HepG2 (cell line): ENCODE data around the gene UNCX. TPM values are rescaled to one million over a fixed set of nuclear protein-coding genes. Genes with fewer than 3 reads are reported as not detected.

Experiments
- ATAC-seq: fragments of 200-7000 bp; cut with Tn5 transposase; 3 replicates; pipeline ENCODE4 v1.9.1; 2020; ENCODE audit warnings: mild to moderate bottlenecking, moderate library complexity
- BruUV-seq: library from RNA; stranded (reverse); fragments of 400-500 nt; replicated peaks from 2 replicates; lab custom pipeline; 2021; lab: Mats Ljungman, UMichigan
- CTCF ChIA-PET: fragments of 300-600 bp; formaldehyde crosslinking; extraction: SDS; loops from one replicate; lab custom pipeline; 2021; ENCODE audit warnings: low total read pairs, inconsistent platforms, low intra/inter-chr PET ratio; lab: Yijun Ruan, JAX
- POLR2A ChIA-PET: fragments of 350-600 bp; sonication (Branson Sonifier 250); formaldehyde crosslinking; loops from one replicate; lab custom pipeline; 2020; ENCODE audit warnings: antibody characterized with exemption, inconsistent platforms; lab: Yijun Ruan, JAX
- DNase-seq: peaks from one replicate; pipeline ENCODE4 v3.0.0-alpha.2; 2015; ENCODE audit warnings: low spot score
- FAIRE-seq: peaks from 3 replicates; lab custom pipeline; 2011; peaks lifted over from hg19 to GRCh38; lab: Jason Lieb, UNC
- H2AFZ ChIP-seq: one replicate; pipeline ENCODE4 v1.6.1; 2011; ENCODE audit warnings: low read length, inconsistent platforms
- H3K27ac ChIP-seq: fragments of 300-600 bp; 3 replicates; pipeline ENCODE4 v1.8.0; 2011; ENCODE audit warnings: mixed run types, mild to moderate bottlenecking, mixed read lengths, low read length, inconsistent platforms; ENCODE audit not compliant: insufficient read depth; ENCODE audit errors: extremely low read length
- H3K27me3 ChIP-seq, 2 experiments: fragments of 200-600 bp in 1 of 2; 2 replicates in 1 of 2; 3 replicates in 1 of 2; pipeline versions ENCODE4 v1.6.0 to v1.8.0; 2011; ENCODE audit warnings: low read length in 2 of 2, mild to moderate bottlenecking in 2 of 2, moderate library complexity in 2 of 2, inconsistent platforms in 1 of 2; ENCODE audit not compliant: insufficient read depth in 2 of 2, control insufficient read depth in 1 of 2
- H3K36me3 ChIP-seq, 2 experiments: fragments of 200-600 bp in 1 of 2; replicated peaks in 1 of 2; 2 replicates in 1 of 2; 3 replicates in 1 of 2; pipeline versions ENCODE4 v1.5.1 to v1.8.0; 2011; ENCODE audit warnings: low read length in 2 of 2, inconsistent platforms in 1 of 2; ENCODE audit not compliant: insufficient read depth in 2 of 2, control insufficient read depth in 1 of 2
- H3K4me1 ChIP-seq: 2 replicates; pipeline ENCODE4 v1.5.1; 2012; ENCODE audit warnings: low read length, inconsistent platforms; ENCODE audit not compliant: insufficient read depth
- H3K4me2 ChIP-seq: 2 replicates; pipeline ENCODE4 v1.6.0; 2011; ENCODE audit warnings: low read depth, low read length, inconsistent platforms
- H3K4me3 ChIP-seq, 3 experiments: fragments of 200-600 bp in 1 of 3; sonication (generic), shearing (Covaris generic) in 1 of 3; replicated peaks in 1 of 3; 2 replicates each; pipeline ENCODE4 v1.5.1; 2011 to 2016; ENCODE audit warnings: low read length in 3 of 3, inconsistent platforms in 2 of 3, low read depth in 2 of 3, mild to moderate bottlenecking in 2 of 3, control low read depth in 1 of 3, mixed read lengths in 1 of 3; ENCODE audit not compliant: insufficient read depth in 1 of 3
- H3K79me2 ChIP-seq: one replicate; pipeline ENCODE4 v1.6.1; 2011; ENCODE audit warnings: low read length, inconsistent platforms; ENCODE audit not compliant: insufficient read depth
- H3K9ac ChIP-seq: 2 replicates; pipeline ENCODE4 v1.6.0; 2011; ENCODE audit warnings: mild to moderate bottlenecking, low read depth, low read length, inconsistent platforms; ENCODE audit not compliant: insufficient read depth
- H3K9me3 ChIP-seq: 2 replicates; pipeline ENCODE4 v1.5.1; 2012; ENCODE audit warnings: mild to moderate bottlenecking, low read length
- H4K20me1 ChIP-seq: 2 replicates; pipeline ENCODE4 v1.6.0; 2011; ENCODE audit warnings: inconsistent platforms, mild to moderate bottlenecking, low read length, moderate library complexity; ENCODE audit not compliant: insufficient read depth
- CBX2 ChIP-seq, 2 experiments: fragments of 200-600 bp in 1 of 2; sonication (generic); formaldehyde crosslinking in 1 of 2; IDR thresholded peaks; 2 replicates each; pipeline versions ENCODE4 v1.7.0 to v1.8.1; 2018 to 2022; ENCODE audit warnings: low read depth in 2 of 2, low read length in 1 of 2, mild to moderate bottlenecking in 1 of 2, missing genetic modification reagents in 1 of 2
- EZH2 ChIP-seq: conservative IDR thresholded peaks from 2 replicates; pipeline ENCODE4 v1.6.1; 2012; ENCODE audit warnings: mild to moderate bottlenecking, low read depth, low read length, moderate library complexity
- GABPA ChIP-seq, 2 experiments: IDR thresholded peaks; 2 replicates each; pipeline ENCODE4 v1.6.1; 2011 to 2016; ENCODE audit warnings: low read depth in 2 of 2, low read length in 1 of 2, missing biosample characterization in 1 of 2, missing genetic modification characterization in 1 of 2
- PCBP2 ChIP-seq: fragments of 200-400 bp; formaldehyde crosslinking; optimal IDR thresholded peaks from 2 replicates; pipeline ENCODE3; 2018; ENCODE audit warnings: low read length, low read depth; ENCODE audit not compliant: poor library complexity, severe bottlenecking
- TBX2 ChIP-seq: sonication (generic); formaldehyde crosslinking; IDR thresholded peaks from 2 replicates; pipeline ENCODE4 v1.5.0; 2020; ENCODE audit warnings: missing genetic modification reagents, mild to moderate bottlenecking, borderline replicate concordance
- YEATS2 ChIP-seq: sonication (generic); formaldehyde crosslinking; IDR thresholded peaks from 2 replicates; pipeline ENCODE4 v1.4.0; 2020; ENCODE audit warnings: missing genetic modification reagents, borderline replicate concordance
- ZNF333 ChIP-seq: sonication (generic); formaldehyde crosslinking; IDR thresholded peaks from 2 replicates; pipeline ENCODE4 v1.4.0; 2020; ENCODE audit warnings: mild to moderate bottlenecking, missing genetic modification reagents, borderline replicate concordance
- ZNF34 ChIP-seq: sonication (generic); formaldehyde crosslinking; IDR thresholded peaks from 2 replicates; pipeline ENCODE4 v1.4.0; 2020; ENCODE audit warnings: mild to moderate bottlenecking, missing genetic modification reagents, borderline replicate concordance
- ZSCAN25 ChIP-seq: sonication (generic); formaldehyde crosslinking; IDR thresholded peaks from 2 replicates; pipeline ENCODE4 v1.8.0; 2022; ENCODE audit warnings: mild to moderate bottlenecking, missing genetic modification reagents
- WGBS: methylation state at CpG from one replicate; pipeline ENCODE4 v1.1.6; 2017; ENCODE audit warnings: low lambda C conversion rate; 5-methylcytosine and 5-hydroxymethylcytosine counted together
- in situ Hi-C: cut with HindIII; loops from 2 replicates; pipeline ENCODE4 v1.10.0; 2017; ENCODE audit warnings: low pct_unique_long_range_greater_than_20kb; ENCODE audit not compliant: extremely low pct_ligation_motif_present
- intact Hi-C: fragments of 100-400 bp; cut with micrococcal nuclease; formaldehyde crosslinking; loops from one replicate; pipeline ENCODE4 v1.10.0; 2022; ENCODE audit not compliant: unreplicated experiment
- polyA plus RNA-seq, 8 experiments: library from polyadenylated mRNA; depleted of rRNA in 3 of 8; stranded (reverse) in 7 of 8; unstranded in 1 of 8; fragments of >200 nt; fragmentation: Illumina TruSeq in 4 of 8; extraction: Trizol in 4 of 8; gene quantifications; 2 replicates each; pipeline versions ENCODE4 v1.2.1 to v1.2.3, GENCODE V29; 2011 to 2016; ENCODE audit warnings: low read depth in 4 of 8, missing spikeins in 1 of 8, mixed read lengths in 1 of 8; ENCODE audit not compliant: insufficient read depth in 1 of 8
- total RNA-seq, 5 experiments: library from RNA; depleted of rRNA; stranded (reverse); fragments of >200 nt; fragmentation: Illumina TruSeq; extraction: Trizol; gene quantifications; 2 replicates each; pipeline ENCODE4 v1.2.3, GENCODE V29; 2016; ENCODE audit warnings: low read depth in 1 of 5
- TF ChIP-seq, protein P1 (sequence below): sonication (generic); formaldehyde crosslinking; IDR thresholded peaks from 2 replicates; pipeline ENCODE4 v1.4.0; 2020; ENCODE audit warnings: missing genetic modification reagents

UNCX gene
- total and polyA plus RNA-seq, 2 of the 13 experiments (the other 11 are each of a cell fraction or from before 2014, with no cell fraction given) = not detected

DNA sequence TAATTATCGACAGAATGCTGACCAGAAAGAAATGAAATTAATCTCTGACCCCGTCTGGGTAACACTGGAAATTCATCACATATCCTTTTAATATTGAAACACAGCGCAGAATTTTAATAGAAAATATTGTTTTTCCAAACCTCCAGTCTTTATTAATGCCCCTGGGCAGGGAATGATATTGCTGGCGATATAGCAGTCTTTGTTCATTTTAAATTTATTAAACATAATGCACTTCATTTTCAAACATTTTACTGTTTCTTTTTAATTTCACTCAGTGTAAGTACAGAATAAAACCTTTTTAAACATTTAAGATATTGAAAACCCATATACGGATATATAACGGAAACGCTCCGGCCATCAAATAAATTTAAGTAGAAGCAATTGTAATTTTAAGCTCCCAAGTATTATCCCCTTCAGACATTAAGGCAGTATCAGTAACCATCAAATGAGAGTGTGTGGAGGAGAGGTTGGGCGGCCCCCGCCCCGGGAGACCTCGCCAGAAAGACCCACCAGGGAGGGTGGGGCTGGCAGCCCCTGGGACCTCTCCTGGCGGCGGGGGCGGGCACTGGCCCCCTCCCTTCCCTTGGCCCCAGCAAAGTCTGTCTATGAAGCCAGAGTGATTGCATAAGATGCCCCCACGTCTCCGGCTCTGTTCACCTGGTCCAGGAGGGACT is 10.8 kb downstream of the UNCX start:
- Histone ChIP-seq H3K4me1 (peaks cover 7% of the 10 kb centered on the region; the same call in 1 of the 2 replicates), H3K9me3 (no peaks in the 10 kb centered on the region), H2AFZ (no peak overlapping the region), H3K9ac (no peak overlapping the region), H3K4me3 (no peak overlapping the region), H3K36me3 (no peaks in the 10 kb centered on the region), H3K4me2 (no peak overlapping the region), H3K79me2 (no peaks in the 10 kb centered on the region), H3K27me3 (peaks cover 10 to 88% of the 10 kb centered on the region in 2 experiments), H3K27ac (no peak overlapping the region), H4K20me1 (no peaks in the 10 kb centered on the region)
- DNase-seq (no peak), ATAC-seq (no peak), FAIRE-seq (no peak)
- CTCF ChIA-PET = no interaction called here
- 6% methylated on average over 14 of the region's 17 CpGs for WGBS
- POLR2A ChIA-PET = no interaction called here
- intact Hi-C loops = no loop called here
- BruUV-seq = no TSS peak
- no peak for TF ChIP-seq ZSCAN25 (CRISPR knock-in tag)
- TF ChIP-seq, protein P1, sequence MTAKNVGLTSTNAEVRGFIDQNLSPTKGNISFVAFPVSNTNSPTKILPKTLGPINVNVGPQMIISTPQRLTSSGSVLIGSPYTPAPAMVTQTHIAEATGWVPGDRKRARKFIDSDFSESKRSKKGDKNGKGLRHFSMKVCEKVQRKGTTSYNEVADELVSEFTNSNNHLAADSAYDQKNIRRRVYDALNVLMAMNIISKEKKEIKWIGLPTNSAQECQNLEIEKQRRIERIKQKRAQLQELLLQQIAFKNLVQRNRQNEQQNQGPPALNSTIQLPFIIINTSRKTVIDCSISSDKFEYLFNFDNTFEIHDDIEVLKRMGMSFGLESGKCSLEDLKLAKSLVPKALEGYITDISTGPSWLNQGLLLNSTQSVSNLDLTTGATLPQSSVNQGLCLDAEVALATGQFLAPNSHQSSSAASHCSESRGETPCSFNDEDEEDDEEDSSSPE = no peak
- TF ChIP-seq GABPA (IDR thresholded peaks at IDR 0.05; ENCODE audit: low read depth, low read length) = no peak
- TF ChIP-seq GABPA (CRISPR knock-in tag; IDR thresholded peaks at IDR 0.05; ENCODE audit: low read depth) = no peak
- TF ChIP-seq ZNF34 (CRISPR knock-in tag) = no peak
- TF ChIP-seq ZNF333 (CRISPR knock-in tag) = no peak
- TF ChIP-seq EZH2 = 0 out of 2 replicates have a peak, but pooled peaks have one; percentile 60
- TF ChIP-seq CBX2 (IDR thresholded peaks at IDR 0.05; ENCODE audit: low read depth, low read length) = peak; percentile 29; the same call in 1 of the 2 replicates
- TF ChIP-seq CBX2 (CRISPR knock-in tag; IDR thresholded peaks at IDR 0.05; ENCODE audit: low read depth) = no peak
- no peak for TF ChIP-seq PCBP2
- TF ChIP-seq YEATS2 (CRISPR knock-in tag) = no peak
- no peak for TF ChIP-seq TBX2
- in situ Hi-C loops = no loop called here
